AG10803 (cell line): ENCODE data around the gene PTHLH.

Experiments
- DNase-seq: peaks from one replicate; pipeline ENCODE4 v3.0.0; 2010; ENCODE audit warnings: low read depth
- H3K4me3 ChIP-seq: 2 replicates; pipeline ENCODE4 v1.5.1; 2011; ENCODE audit warnings: mild to moderate bottlenecking, low read length, control low read depth
- TF ChIP-seq, protein P1 (sequence below): conservative IDR thresholded peaks from 2 replicates; pipeline ENCODE4 v1.5.1; 2011; ENCODE audit warnings: mild to moderate bottlenecking, low read length, control low read depth, inconsistent platforms

Gene PTHLH

GRCh38 chr12:27913999-27914614, 58.4 kb downstream of the PTHLH start:
- DNase-seq: no peak
- no peak overlapping the region for H3K4me3 ChIP-seq
- TF ChIP-seq, protein P1, sequence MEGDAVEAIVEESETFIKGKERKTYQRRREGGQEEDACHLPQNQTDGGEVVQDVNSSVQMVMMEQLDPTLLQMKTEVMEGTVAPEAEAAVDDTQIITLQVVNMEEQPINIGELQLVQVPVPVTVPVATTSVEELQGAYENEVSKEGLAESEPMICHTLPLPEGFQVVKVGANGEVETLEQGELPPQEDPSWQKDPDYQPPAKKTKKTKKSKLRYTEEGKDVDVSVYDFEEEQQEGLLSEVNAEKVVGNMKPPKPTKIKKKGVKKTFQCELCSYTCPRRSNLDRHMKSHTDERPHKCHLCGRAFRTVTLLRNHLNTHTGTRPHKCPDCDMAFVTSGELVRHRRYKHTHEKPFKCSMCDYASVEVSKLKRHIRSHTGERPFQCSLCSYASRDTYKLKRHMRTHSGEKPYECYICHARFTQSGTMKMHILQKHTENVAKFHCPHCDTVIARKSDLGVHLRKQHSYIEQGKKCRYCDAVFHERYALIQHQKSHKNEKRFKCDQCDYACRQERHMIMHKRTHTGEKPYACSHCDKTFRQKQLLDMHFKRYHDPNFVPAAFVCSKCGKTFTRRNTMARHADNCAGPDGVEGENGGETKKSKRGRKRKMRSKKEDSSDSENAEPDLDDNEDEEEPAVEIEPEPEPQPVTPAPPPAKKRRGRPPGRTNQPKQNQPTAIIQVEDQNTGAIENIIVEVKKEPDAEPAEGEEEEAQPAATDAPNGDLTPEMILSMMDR: no peak

- H3K4me3 ChIP-seq: no peak overlapping the region
- no peak for DNase-seq
- TF ChIP-seq, protein P1: no peak
Observed at GRCh38 chr12:27911397-27911796, 61.1 kb downstream of the PTHLH start.
